Colonic mucosa (tissue), 4 donors: Measurements from ENCODE around the gene BNIP5. TPM values are rescaled to one million over a fixed set of nuclear protein-coding genes. Genes with fewer than 3 reads are reported as not detected.
A peak's percentile ranks its signal among the peaks of the same experiment; 100 is the strongest.

Experiments
- DNase-seq: peaks from one replicate; pipeline ENCODE4 v3.0.0-alpha.2; 2020
- H3K27ac ChIP-seq: fragments of 200-600 bp; one replicate; pipeline ENCODE4 v1.8.0; 2021
- H3K27me3 ChIP-seq: fragments of 200-600 bp; one replicate; pipeline ENCODE4 v1.8.0; 2021
- H3K36me3 ChIP-seq: fragments of 200-600 bp; one replicate; pipeline ENCODE4 v1.8.0; 2021
- H3K4me1 ChIP-seq: fragments of 200-600 bp; one replicate; pipeline ENCODE4 v1.8.0; 2021; ENCODE audit warnings: mild to moderate bottlenecking
- H3K4me3 ChIP-seq: fragments of 200-600 bp; one replicate; pipeline ENCODE4 v1.8.0; 2021
- H3K9ac ChIP-seq, 2 donors: one replicate each; pipeline ENCODE4 v1.7.0; 2013; ENCODE audit warnings: control low read depth in 2 of 2, low read depth in 2 of 2, low read length in 2 of 2
- H3K9me3 ChIP-seq: fragments of 200-600 bp; one replicate; pipeline ENCODE4 v1.8.0; 2021
- CTCF ChIP-seq: fragments of 200-600 bp; IDR thresholded peaks from one replicate; pipeline ENCODE4 v1.8.0; 2022; ENCODE audit warnings: antibody characterized with exemption, mild to moderate bottlenecking
- intact Hi-C: fragments of 100-400 bp; cut with DNase I; formaldehyde crosslinking; loops from one replicate; pipeline ENCODE4 v1.14.1; 2022
- total RNA-seq, 2 donors: library from RNA; stranded (reverse); fragmentation: NEBNext Ultra II Directional in 1 of 2; extraction: Animal tissue kit (Norgen Biotek cat#: 25700) in 1 of 2; gene quantifications; one replicate each; pipeline ENCODE4 v1.2.1, GENCODE V29; 2021
- donor health status: healthy.
- donor health status: DM: no; HTN: no; CAD: no.
- donor health status: DM: no; HTN: no; CAD: no.

The BNIP5 gene
- total RNA-seq, 2 donors from 2014 or later, result 4.7 to 7.8 TPM

GRCh38 chr6:36360241-36361054 is 23.8 kb upstream of the BNIP5 start:
- no peak overlapping the region for H3K4me3 ChIP-seq
- H3K27ac ChIP-seq, result no peak overlapping the region
- intact Hi-C loops, result loop anchor here (5.0 kb wide), 1 partner anchor 238 kb away; no protein-coding TSS in a partner anchor
- DNase-seq, result peak; percentile 81
- no peaks in the 10 kb centered on the region for H3K36me3 ChIP-seq
- no peaks in the 10 kb centered on the region for H3K4me1 ChIP-seq
- peak; percentile 78 for TF ChIP-seq CTCF
- no peaks in the 10 kb centered on the region for H3K27me3 ChIP-seq
- no peaks in the 10 kb centered on the region for H3K9me3 ChIP-seq
- H3K9ac ChIP-seq, result no peak overlapping the region

GRCh38 chr6:36358226-36358915 is 21.7 kb upstream of the BNIP5 start:
- intact Hi-C loops, result loop anchor here (5.0 to 10.0 kb wide), 2 partner anchors 56 to 334 kb away; partner anchors contain the start of genes MAPK14 and SLC26A8
- Histone ChIP-seq H3K36me3 (no peaks in the 10 kb centered on the region), H3K27me3 (no peaks in the 10 kb centered on the region), H3K9me3 (no peaks in the 10 kb centered on the region), H3K4me1 (no peaks in the 10 kb centered on the region), H3K27ac (peak overlapping the region; percentile 1), H3K4me3 (no peak overlapping the region), H3K9ac (no peak overlapping the region)
- no peak for TF ChIP-seq CTCF
- DNase-seq, result no peak

GRCh38 chr6:36357872-36358225 is 21.2 kb upstream of the BNIP5 start:
- intact Hi-C loops, result loop anchor here (5.0 to 10.0 kb wide), 2 partner anchors 56 to 333 kb away; partner anchors contain the start of genes MAPK14 and SLC26A8
- Histone ChIP-seq H3K36me3 (no peaks in the 10 kb centered on the region), H3K27me3 (no peaks in the 10 kb centered on the region), H3K9ac (no peak overlapping the region), H3K27ac (peak overlapping the region; percentile 1), H3K4me3 (no peak overlapping the region), H3K9me3 (no peaks in the 10 kb centered on the region), H3K4me1 (no peaks in the 10 kb centered on the region)
- no peak for TF ChIP-seq CTCF
- no peak for DNase-seq

- H3K27me3 ChIP-seq, result no peaks in the 10 kb centered on the region
- DNase-seq, result no peak
- no peaks in the 10 kb centered on the region for H3K36me3 ChIP-seq
- no peak for TF ChIP-seq CTCF
- no peak overlapping the region for H3K4me3 ChIP-seq
- H3K27ac ChIP-seq, result no peak overlapping the region
- no peak overlapping the region for H3K9ac ChIP-seq
- intact Hi-C loops, result loop anchor here (5.0 to 10.0 kb wide), 2 partner anchors 54 to 331 kb away; partner anchors contain the start of genes MAPK14 and SLC26A8
- no peaks in the 10 kb centered on the region for H3K9me3 ChIP-seq
- H3K4me1 ChIP-seq, result no peaks in the 10 kb centered on the region
Observed at GRCh38 chr6:36355819-36356218, 19.1 kb upstream of the BNIP5 start.

GRCh38 chr6:36353411-36353915 is 16.8 kb upstream of the BNIP5 start:
- Histone ChIP-seq H3K9me3 (no peaks in the 10 kb centered on the region), H3K27ac (no peak overlapping the region), H3K4me3 (no peak overlapping the region), H3K36me3 (no peaks in the 10 kb centered on the region), H3K27me3 (no peaks in the 10 kb centered on the region), H3K9ac (no peak overlapping the region), H3K4me1 (no peaks in the 10 kb centered on the region)
- TF ChIP-seq CTCF, result no peak
- no peak for DNase-seq
- intact Hi-C loops, result loop anchor here (10.0 kb wide), 1 partner anchor 329 kb away; the partner anchor contains the start of genes MAPK14 and SLC26A8
